Fibroblast of peridontal ligament (primary cell): Measurements from ENCODE around the gene FAM107B.

Experiments
- DNase-seq: peaks from one replicate; pipeline ENCODE4 v3.0.0-alpha.2; 2010; ENCODE audit errors: extremely low read depth

The FAM107B gene

GRCh38 chr10:14580671-14581332 lies 193.9 kb downstream of the FAM107B start:
- no peak for DNase-seq

- peak; percentile 77 for DNase-seq
Observed at GRCh38 chr10:14579405-14579804, 195.3 kb downstream of the FAM107B start.

DNA sequence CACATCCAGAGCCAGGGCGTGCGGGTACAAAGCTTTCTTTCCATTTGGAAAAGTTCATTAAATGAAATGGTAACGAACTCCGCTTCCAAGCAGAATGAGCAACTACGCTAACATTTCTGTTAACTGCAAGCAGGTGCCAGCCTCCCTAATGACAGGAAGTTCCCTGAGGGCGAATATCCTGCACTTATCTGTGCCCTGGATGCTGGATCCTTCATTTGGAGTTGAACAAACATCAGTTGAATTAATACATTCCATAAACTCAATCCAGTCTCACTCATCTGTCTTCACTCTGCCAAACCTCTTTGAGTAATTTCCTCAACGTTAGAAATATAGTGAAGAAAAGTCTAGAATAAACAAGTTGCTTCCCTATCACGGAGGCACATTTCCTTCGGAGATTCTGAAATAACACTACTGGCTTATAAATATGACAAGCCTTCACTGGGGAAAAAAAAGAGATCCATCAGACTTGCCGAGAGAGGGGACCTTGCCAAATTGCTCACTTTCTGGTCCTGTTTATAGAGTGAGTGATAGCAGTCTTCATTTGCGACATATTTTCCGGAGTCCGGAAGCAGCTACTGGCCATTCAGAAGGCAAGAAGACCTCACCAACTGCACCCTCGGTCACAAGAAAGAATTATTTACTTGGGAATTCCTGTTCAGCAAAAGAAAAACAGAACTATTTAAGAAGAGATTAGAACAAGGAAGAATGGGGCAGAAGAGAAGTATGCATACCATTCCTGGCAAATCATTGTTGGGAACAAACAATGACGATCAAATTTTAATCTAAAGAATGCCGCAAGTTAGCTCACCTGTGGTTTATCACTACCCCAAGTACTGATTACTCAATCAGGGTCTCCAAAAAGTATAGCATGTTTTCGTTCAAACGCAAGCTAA lies 196.4 kb downstream of the FAM107B start:
- DNase-seq: peak; percentile 23

DNA sequence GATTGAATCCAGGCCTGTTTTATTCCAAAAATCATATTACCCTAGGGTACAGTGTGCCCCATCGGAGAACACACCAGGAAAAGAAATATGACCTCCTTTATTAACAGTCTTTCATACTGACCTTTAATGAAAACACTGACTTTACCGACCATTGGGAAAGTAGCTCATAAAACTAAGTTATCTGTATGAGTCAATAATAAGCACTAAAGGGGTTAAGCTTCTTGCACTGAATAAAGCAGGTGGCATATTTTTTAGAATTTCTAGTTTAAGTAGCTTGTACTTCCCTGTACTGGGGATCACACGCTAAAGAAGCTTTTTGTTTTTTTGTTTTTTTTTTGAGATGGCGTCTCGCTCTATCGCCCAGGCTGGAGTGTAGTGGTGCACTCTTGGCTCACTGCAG lies 199.8 kb downstream of the FAM107B start:
- no peak for DNase-seq

GRCh38 chr10:14574291-14574690 lies 200.4 kb downstream of the FAM107B start:
- DNase-seq: no peak

GRCh38 chr10:14573666-14574261 lies 200.9 kb downstream of the FAM107B start:
- peak; percentile 66 for DNase-seq

- DNase-seq: no peak
Observed at GRCh38 chr10:14572811-14573210, 201.9 kb downstream of the FAM107B start.

DNA sequence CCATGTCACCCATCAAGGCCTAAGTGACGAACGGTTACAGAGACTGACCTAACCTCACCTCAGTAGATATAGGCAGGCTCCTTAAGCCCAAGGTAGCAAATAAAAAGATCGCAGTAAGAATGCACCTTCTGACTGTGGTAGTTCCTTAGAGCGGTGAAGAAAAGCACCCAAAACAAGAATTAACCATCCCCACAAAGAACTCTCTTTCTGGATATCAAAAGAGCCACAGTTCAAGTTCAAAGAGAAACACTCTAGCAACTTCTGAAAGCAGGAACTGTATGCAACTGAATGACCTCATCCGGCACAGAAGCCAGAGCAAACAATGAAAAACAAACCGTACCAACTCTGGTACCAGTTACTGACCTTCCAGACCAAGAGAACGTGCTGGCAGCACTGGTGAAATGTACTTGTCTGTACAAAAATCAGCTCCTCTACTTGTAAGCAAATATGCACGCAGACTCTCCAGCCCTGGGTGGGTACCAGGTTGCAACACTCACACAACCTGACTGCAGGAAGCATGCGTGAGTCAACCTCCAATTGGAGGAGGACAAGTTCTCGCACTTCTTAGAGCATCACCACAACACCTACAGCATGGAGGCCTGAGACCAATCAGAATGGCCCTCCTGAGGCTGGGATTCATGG lies 202.7 kb downstream of the FAM107B start:
- peak; percentile 60 for DNase-seq

GRCh38 chr10:14570800-14571199 lies 203.9 kb downstream of the FAM107B start:
- DNase-seq: no peak

GRCh38 chr10:14569274-14570060 lies 205.2 kb downstream of the FAM107B start:
- no peak for DNase-seq

DNA sequence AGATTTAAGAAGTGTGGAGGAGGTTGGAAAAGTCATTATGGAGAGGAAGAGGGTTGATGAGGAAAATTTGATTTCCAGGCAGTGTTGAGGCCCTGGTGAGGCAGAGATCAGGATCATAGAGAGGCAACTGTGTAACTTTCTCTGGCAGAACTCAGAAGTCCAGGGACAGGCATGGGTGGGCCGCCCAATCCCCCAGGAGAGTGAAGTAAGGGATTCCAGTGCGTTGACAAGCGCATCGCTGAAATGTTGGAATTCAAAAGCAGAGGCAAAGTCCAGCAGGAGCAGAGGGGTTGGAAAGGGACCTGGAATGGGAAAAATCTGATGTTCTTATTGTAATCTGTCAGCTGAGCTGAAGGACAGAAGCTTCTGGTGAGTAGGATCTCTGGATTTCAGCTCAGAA lies 207.3 kb downstream of the FAM107B start:
- DNase-seq: no peak

GRCh38 chr10:14566498-14566897 lies 208.2 kb downstream of the FAM107B start:
- DNase-seq: no peak

- DNase-seq: no peak
Observed at GRCh38 chr10:14565199-14565598, 209.5 kb downstream of the FAM107B start.

- no peak for DNase-seq
Observed at GRCh38 chr10:14564268-14564744, 210.4 kb downstream of the FAM107B start.

DNA sequence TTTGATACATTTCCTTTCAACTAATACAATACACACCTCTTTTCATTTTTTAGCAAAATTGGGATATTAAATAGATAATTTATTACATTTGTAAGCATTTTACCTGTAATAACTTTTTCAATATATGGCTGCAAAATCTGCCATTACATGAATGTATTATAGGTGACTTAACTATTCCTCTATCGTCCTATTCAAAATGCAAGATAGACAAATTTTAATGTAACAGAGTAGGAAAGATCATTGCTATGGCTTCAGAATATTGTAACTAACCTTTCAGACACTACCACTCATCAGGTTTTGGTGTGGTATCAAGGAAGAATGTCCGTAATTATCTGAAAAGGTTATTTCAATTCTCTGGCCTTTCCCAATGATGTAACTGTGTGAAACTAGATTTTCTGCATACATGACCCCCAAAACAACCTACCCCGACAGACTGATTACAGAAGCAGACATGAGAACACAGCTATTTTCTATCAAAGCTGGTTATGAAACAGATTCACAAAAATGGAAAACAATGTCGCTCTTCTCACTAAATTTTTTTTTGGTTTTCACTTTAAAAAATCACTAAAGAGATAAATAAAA lies 211.2 kb downstream of the FAM107B start:
- no peak for DNase-seq

GRCh38 chr10:14563076-14563336 lies 211.7 kb downstream of the FAM107B start:
- no peak for DNase-seq

GRCh38 chr10:14562218-14563075 lies 212.2 kb downstream of the FAM107B start:
- no peak for DNase-seq

- no peak for DNase-seq
Observed at GRCh38 chr10:14560791-14561765, 213.6 kb downstream of the FAM107B start.

DNA sequence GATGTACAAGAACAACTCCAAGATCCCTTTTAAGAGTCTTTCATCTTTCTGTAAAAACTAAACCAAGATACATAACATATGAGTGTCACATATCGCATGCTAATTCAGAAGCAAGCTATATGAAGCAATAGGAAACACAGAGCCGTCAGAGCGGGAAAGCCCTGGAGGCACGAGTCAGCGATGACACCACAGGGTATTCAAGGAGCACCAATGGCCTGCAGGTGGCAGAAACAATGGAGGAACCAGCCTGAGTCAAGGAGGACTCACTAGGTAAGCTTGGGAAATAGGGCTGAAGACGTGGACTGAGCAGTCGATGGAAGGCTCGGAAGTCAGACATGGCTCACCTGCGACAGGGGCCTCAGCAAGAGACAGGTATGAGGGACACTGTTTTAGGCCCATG lies 214.4 kb downstream of the FAM107B start:
- peak; percentile 58 for DNase-seq
